ENCODE data around the gene KRT79. TPM values are rescaled to one million over a fixed set of nuclear protein-coding genes. Genes with fewer than 3 reads are reported as not detected.
A peak's percentile ranks its signal among the peaks of the same experiment; 100 is the strongest.

The KRT79 gene
- total and polyA plus RNA-seq, 9 of the 15 experiments (the other 6 are each of a cell fraction or from before 2014, with no cell fraction given) = 0.03 to 2.3 (median 0.23) TPM; not detected in 2

GRCh38 chr12:52871291-52872039, 37.4 kb upstream of the KRT79 start (continued):
- TF ChIP-seq, protein P1, sequence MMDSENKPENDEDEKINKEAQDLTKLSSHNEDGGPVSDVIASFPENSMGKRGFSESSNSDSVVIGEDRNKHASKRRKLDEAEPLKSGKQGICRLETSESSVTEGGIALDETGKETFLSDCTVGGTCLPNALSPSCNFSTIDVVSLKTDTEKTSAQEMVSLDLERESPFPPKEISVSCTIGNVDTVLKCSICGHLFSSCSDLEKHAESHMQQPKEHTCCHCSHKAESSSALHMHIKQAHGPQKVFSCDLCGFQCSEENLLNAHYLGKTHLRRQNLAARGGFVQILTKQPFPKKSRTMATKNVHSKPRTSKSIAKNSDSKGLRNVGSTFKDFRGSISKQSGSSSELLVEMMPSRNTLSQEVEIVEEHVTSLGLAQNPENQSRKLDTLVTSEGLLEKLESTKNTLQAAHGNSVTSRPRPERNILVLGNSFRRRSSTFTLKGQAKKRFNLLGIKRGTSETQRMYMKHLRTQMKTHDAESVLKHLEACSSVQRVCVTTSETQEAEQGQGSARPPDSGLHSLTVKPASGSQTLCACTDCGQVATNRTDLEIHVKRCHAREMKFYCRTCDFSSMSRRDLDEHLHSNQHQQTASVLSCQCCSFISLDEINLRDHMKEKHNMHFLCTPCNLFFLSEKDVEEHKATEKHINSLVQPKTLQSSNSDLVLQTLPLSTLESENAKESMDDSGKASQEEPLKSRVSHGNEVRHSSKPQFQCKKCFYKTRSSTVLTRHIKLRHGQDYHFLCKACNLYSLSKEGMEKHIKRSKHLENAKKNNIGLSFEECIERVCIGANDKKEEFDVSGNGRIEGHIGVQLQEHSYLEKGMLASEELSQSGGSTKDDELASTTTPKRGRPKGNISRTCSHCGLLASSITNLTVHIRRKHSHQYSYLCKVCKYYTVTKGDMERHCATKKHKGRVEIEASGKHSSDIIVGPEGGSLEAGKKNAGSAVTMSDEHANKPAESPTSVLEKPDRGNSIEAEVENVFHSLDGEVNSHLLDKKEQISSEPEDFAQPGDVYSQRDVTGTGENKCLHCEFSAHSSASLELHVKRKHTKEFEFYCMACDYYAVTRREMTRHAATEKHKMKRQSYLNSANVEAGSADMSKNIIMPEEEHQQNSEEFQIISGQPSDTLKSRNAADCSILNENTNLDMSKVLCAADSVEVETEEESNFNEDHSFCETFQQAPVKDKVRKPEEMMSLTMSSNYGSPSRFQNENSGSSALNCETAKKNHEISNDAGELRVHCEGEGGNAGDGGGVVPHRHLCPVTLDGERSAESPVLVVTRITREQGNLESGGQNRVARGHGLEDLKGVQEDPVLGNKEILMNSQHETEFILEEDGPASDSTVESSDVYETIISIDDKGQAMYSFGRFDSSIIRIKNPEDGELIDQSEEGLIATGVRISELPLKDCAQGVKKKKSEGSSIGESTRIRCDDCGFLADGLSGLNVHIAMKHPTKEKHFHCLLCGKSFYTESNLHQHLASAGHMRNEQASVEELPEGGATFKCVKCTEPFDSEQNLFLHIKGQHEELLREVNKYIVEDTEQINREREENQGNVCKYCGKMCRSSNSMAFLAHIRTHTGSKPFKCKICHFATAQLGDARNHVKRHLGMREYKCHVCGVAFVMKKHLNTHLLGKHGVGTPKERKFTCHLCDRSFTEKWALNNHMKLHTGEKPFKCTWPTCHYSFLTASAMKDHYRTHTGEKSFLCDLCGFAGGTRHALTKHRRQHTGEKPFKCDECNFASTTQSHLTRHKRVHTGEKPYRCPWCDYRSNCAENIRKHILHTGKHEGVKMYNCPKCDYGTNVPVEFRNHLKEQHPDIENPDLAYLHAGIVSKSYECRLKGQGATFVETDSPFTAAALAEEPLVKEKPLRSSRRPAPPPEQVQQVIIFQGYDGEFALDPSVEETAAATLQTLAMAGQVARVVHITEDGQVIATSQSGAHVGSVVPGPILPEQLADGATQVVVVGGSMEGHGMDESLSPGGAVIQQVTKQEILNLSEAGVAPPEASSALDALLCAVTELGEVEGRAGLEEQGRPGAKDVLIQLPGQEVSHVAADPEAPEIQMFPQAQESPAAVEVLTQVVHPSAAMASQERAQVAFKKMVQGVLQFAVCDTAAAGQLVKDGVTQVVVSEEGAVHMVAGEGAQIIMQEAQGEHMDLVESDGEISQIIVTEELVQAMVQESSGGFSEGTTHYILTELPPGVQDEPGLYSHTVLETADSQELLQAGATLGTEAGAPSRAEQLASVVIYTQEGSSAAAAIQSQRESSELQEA (IDR thresholded peaks at IDR 0.05; ENCODE audit: low read depth) = no peak
- no peak for TF ChIP-seq SNIP1 (IDR thresholded peaks at IDR 0.05; ENCODE audit: low read depth)
- TF ChIP-seq FOXA1 (IDR thresholded peaks at IDR 0.05; ENCODE audit: borderline replicate concordance) = no peak
- no peak for TF ChIP-seq SMARCC2 (IDR thresholded peaks at IDR 0.05; ENCODE audit: low read depth)
- peak; percentile 44 for TF ChIP-seq ZNF766 (CRISPR knock-in tag; conservative IDR thresholded peaks at IDR 0.05)
- no peak for TF ChIP-seq E2F8 (IDR thresholded peaks at IDR 0.05; ENCODE audit: low read depth, partially characterized antibody)
- 0 out of 2 replicates have a peak, but pooled peaks have one; percentile 7 for TF ChIP-seq ZNF584 (CRISPR knock-in tag; IDR thresholded peaks at IDR 0.05; ENCODE audit: low read depth)
- TF ChIP-seq XRCC5 (IDR thresholded peaks at IDR 0.05; ENCODE audit: low read depth, low read length) = no peak
- no peak for TF ChIP-seq PKNOX1 (IDR thresholded peaks at IDR 0.05)

Data from K562 (cell line).